Rectal smooth muscle tissue (tissue), 1 donor: ENCODE results near the gene SST.

Source experiments
- H3K27ac ChIP-seq: one replicate; pipeline ENCODE4 v1.7.0; 2013; ENCODE audit warnings: low read depth, low read length, inconsistent platforms
- H3K27me3 ChIP-seq: one replicate; pipeline ENCODE4 v1.7.0; 2013; ENCODE audit warnings: low read length; ENCODE audit not compliant: control insufficient read depth, insufficient read depth
- H3K36me3 ChIP-seq: one replicate; pipeline ENCODE4 v1.7.0; 2013; ENCODE audit warnings: low read length; ENCODE audit not compliant: control insufficient read depth, insufficient read depth
- H3K4me1 ChIP-seq: one replicate; pipeline ENCODE4 v1.7.0; 2013; ENCODE audit warnings: low read length; ENCODE audit not compliant: control insufficient read depth, insufficient read depth
- H3K4me3 ChIP-seq: one replicate; pipeline ENCODE4 v1.7.0; 2013; ENCODE audit warnings: low read length
- H3K9ac ChIP-seq: one replicate; pipeline ENCODE4 v1.7.0; 2013; ENCODE audit warnings: low read length

Gene SST

DNA sequence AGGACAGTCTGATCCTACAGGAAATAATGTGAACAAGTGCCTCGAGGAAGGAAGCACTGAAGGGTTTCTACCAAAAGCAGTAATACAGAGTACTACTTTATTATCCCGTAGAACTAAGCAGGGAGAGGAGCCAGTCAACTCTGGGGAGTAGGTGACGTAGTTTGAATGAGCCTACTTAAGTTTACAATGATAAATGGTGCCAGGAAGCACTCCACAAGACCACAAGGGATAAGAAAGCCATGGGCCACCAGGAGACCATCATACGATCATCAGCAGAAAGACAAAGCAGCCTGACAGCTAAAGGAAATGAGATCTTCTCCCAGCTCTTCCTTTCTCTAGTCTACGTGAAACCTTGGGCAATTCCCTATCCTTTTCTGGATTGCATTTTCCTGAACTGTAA, 27.3 kb downstream of the SST start:
- Histone ChIP-seq H3K4me3 (no peak overlapping the region), H3K27ac (no peak overlapping the region), H3K27me3 (no peaks in the 10 kb centered on the region), H3K36me3 (no peaks in the 10 kb centered on the region), H3K4me1 (no peaks in the 10 kb centered on the region), H3K9ac (no peak overlapping the region)

DNA sequence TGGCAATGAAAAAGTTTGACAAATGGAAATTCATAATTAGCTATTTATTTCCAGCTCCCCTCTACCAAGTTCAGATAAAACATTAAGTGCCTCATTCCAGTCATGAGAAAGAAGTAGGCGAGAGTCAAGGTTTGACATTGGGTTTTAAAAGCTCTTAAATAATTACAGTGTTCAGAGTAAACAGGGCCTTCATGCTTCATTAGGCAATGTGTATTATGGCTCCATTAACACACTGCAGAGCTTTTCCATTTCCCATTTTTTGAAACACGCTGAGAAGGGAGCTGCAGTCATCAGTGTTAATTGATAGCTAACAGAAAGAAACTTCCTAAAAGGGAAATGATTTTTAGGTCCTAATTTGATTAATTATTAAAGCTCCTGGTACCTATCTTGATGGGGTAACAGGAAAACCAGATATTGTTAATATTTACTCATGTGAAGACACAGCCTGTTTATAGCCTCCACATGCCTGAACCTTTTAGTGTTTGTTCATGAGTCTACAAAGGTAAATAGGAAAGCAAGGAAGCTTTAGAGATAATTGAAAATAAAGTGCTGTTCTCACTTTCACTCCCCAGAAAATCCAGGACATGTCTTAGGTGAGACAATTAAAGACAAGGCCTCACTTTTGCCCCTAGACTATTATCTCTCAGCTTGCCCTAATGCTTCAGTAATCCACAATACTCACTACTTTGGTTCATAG, 28.7 kb downstream of the SST start:
- no peaks in the 10 kb centered on the region for H3K27me3 ChIP-seq
- H3K9ac ChIP-seq = no peak overlapping the region
- H3K27ac ChIP-seq = no peak overlapping the region
- H3K4me1 ChIP-seq = no peaks in the 10 kb centered on the region
- no peaks in the 10 kb centered on the region for H3K36me3 ChIP-seq
- no peak overlapping the region for H3K4me3 ChIP-seq

DNA sequence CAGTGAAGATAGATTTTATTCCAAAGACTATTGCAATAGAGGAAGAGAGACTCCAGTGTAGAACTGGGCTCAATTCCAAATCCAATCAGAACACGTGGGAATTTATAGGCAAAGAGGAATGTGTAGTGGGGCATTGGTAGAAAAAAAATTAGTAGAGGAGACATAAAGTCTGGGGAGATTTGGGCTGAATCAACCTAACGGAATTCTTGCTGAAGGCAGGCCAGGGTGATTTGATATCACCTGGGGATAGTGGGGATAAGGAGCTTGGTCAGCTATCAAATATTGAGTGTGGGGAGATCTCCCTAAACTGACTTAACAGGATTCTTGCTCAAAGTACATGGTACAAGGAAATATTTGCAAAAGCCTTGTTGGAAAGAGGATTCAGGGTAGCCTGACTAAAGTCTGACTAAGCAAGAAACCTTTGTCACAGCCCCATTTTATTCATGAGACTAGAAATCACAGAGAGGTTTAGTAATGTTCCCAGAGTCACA, 29.6 kb downstream of the SST start:
- Histone ChIP-seq H3K27ac (no peak overlapping the region), H3K36me3 (no peaks in the 10 kb centered on the region), H3K27me3 (no peaks in the 10 kb centered on the region), H3K4me3 (no peak overlapping the region), H3K9ac (no peak overlapping the region), H3K4me1 (no peaks in the 10 kb centered on the region)

DNA sequence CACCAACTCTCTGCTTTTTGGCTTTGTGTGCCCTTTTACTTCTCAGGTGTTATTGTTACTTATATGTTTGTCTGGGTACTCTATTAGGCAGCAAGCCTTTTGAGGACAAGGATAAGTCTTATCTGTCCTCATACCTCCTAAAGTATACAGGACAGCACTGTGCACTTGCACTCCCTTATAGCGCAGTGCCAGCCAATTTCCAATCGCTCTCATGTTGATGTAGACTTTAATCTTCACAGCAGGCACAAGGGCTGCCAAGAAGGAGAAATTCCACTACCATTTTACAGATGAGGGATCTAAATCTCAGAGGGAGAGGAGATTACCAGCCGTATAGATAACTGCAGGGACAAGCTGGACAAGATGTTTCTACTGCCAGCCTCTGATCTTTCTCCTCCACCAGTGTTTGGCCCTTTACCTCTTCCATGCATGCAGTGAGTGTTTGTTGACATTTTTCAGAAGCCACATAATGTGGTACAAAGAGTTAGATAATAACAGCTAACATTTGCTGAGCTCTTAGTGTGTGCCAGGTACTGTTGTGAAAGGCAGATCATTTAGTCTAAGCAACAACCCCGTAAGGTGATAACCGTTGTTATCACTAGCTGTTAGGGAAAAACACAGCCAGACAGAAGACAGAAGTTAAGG, 30.1 kb downstream of the SST start:
- no peaks in the 10 kb centered on the region for H3K4me1 ChIP-seq
- H3K27me3 ChIP-seq = no peaks in the 10 kb centered on the region
- no peaks in the 10 kb centered on the region for H3K36me3 ChIP-seq
- no peak overlapping the region for H3K27ac ChIP-seq
- H3K4me3 ChIP-seq = no peak overlapping the region
- H3K9ac ChIP-seq = no peak overlapping the region

DNA sequence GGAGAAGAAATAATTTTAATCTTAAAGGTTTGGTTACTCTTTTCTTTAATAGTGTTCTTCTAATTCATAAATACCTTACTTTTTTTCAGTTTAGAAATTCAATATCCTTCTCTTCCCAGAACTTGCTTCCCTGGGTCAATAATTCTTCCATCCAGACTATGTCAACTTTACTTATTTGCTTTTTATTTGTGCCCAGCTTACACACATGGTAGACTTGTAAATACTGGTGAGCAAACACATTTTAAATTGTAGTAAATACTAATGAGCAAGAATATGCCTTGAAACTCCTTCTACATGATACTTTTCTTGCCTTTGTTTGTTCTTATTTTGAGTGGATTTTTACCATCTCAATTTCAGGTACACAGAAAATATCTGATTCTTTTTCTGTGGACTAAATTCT, 33.7 kb downstream of the SST start:
- H3K27ac ChIP-seq = no peak overlapping the region
- no peaks in the 10 kb centered on the region for H3K36me3 ChIP-seq
- no peak overlapping the region for H3K9ac ChIP-seq
- no peaks in the 10 kb centered on the region for H3K27me3 ChIP-seq
- no peak overlapping the region for H3K4me3 ChIP-seq
- H3K4me1 ChIP-seq = no peaks in the 10 kb centered on the region

DNA sequence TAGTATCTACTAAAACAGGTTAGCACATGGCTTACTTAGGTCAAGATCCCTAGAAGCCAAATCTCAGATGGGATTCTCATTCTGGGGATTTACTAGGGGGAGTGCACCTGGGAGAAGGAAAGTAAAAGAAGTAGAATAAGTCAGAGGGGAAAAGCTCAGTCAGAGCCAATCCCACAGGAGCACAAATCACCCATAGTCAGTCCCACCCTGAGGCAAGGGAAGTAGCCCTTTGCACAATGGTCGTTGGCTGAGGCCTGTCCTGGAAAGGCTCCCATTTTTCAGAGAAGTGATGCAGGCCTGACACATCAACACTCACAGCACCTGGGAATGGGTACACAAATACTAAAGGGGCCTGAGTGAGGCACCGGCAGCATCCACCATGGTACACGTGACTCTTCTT, 39.8 kb downstream of the SST start:
- Histone ChIP-seq H3K9ac (no peak overlapping the region), H3K36me3 (no peaks in the 10 kb centered on the region), H3K27ac (no peak overlapping the region), H3K27me3 (no peaks in the 10 kb centered on the region), H3K4me1 (no peaks in the 10 kb centered on the region), H3K4me3 (no peak overlapping the region)

DNA sequence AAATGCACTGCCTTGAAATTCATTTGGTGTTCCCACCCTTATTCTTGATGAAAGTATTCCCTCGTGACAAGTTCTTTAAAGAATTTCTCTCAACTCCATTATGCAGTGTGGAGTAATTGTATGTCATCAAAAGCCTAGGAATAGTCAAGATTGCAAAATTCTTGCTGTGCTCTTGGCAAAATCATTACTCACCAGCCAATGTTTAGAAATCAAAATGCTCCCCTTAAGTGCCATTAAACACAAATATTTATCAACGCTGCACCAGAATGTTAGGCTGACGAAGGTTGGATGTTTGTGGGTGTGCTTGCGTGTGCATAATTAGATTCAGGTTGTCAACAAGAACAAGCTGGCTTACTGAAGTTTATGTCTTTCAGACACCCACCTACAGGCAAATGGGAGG, 40.5 kb downstream of the SST start:
- Histone ChIP-seq H3K4me3 (no peak overlapping the region), H3K9ac (no peak overlapping the region), H3K4me1 (no peaks in the 10 kb centered on the region), H3K27me3 (no peaks in the 10 kb centered on the region), H3K27ac (no peak overlapping the region), H3K36me3 (no peaks in the 10 kb centered on the region)

DNA sequence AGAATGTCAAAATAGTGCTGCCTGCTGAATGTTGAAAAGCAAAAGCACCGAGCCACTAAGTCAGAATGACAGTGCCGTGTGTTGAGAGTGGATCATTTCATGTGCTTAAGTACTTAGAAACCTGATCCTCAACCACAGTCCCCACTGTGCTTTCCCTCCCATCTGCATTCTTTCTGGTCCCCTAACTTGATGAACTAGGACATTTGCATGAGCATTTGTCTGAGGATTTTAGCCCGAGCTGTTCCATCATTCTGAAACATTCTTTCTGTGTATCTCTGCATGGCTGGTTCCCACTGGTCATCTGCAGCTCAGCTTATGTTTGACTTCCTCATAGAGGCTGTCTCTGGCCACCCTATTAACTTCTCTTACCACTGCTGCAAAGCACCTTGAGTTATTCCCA, 42.0 kb downstream of the SST start:
- no peak overlapping the region for H3K27ac ChIP-seq
- no peaks in the 10 kb centered on the region for H3K36me3 ChIP-seq
- H3K9ac ChIP-seq = no peak overlapping the region
- H3K4me3 ChIP-seq = no peak overlapping the region
- H3K4me1 ChIP-seq = no peaks in the 10 kb centered on the region
- H3K27me3 ChIP-seq = no peaks in the 10 kb centered on the region

DNA sequence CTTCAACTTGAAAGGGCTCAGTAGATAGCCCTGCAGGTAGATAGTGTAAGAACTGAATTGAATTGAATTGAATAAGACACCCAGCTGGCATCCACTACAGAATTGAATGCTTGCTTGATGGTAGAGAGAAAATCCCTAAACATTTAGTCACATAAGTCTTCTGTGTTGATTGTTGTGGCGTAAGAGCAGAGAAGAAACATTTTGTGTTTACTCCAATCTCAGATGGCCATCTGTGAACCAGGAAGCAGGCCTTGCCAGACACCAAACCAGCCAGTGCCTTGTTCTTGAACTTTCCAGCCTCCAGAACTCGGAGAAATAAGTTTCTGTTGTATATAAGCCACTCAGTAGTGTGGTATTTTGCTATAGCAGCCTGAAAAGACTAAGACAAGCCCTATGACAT, 43.6 kb downstream of the SST start:
- no peak overlapping the region for H3K27ac ChIP-seq
- H3K27me3 ChIP-seq = no peaks in the 10 kb centered on the region
- H3K4me1 ChIP-seq = no peaks in the 10 kb centered on the region
- H3K9ac ChIP-seq = no peak overlapping the region
- H3K4me3 ChIP-seq = no peak overlapping the region
- H3K36me3 ChIP-seq = no peaks in the 10 kb centered on the region

DNA sequence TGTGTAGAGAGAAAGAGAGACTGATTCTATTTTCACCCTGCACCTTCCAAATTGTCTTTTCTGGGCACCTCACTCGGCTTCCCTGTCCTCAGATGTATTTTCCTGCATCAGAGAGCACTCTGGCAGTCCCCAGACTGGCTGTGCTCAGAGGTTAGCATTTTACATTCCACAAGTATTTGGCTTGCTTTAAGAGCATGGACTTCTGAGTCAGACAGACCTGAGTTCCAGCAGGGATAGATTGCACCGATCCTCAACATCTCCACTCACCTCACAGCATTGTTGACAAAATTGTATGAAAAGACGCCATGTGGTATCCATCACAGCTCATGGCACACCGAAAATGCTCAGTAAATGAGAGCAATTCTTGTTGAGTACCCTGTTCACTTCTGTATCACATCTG, 45.6 kb downstream of the SST start:
- Histone ChIP-seq H3K4me3 (no peak overlapping the region), H3K4me1 (no peaks in the 10 kb centered on the region), H3K36me3 (no peaks in the 10 kb centered on the region), H3K27ac (no peak overlapping the region), H3K9ac (no peak overlapping the region), H3K27me3 (no peaks in the 10 kb centered on the region)

DNA sequence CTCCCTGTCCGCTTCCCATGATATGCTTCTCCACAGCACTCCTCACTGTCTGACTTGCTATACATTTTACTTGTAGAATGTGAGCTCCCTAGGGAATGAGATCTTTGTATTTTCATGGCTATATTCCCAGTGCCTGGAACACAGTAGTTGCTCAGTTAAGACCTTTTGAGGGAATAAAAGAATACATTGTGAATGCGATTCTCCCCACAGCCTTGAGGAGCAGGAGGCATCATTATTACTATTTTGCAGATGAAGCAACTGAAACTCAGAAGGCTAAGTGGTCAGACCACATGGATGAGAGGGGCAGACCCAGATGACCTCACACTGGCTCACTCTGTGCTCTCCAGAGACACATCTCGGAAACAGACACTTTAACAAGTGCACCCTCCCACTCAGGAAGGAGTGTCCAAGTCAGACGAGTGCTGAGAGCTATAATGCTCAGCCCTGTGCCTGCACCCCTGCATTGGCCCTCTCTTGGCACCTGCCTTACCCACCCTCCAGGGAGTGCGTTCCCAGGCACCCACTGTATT, 46.8 kb downstream of the SST start:
- Histone ChIP-seq H3K27ac (no peak overlapping the region), H3K36me3 (no peaks in the 10 kb centered on the region), H3K9ac (no peak overlapping the region), H3K4me3 (no peak overlapping the region), H3K27me3 (no peaks in the 10 kb centered on the region), H3K4me1 (no peaks in the 10 kb centered on the region)

DNA sequence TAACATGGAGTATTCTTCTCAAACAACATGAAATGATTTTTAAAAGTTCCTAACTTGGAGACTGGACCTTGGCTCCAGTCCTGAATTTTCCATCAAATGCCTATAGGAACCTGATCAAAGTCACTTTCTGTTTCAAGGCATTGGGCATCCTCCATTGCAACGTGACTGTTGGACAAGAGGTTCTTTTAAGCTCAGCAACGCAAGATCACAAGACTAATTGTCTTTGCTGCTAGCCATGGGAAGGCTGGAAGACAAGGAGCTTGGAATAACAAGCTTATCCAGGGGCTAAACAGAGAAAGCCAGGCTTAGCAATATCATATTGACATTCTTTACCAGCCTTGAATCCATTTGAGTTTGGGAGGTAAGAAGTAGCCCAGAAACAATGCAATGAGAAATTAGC, 48.3 kb downstream of the SST start:
- H3K9ac ChIP-seq = no peak overlapping the region
- H3K4me1 ChIP-seq = no peaks in the 10 kb centered on the region
- H3K36me3 ChIP-seq = no peaks in the 10 kb centered on the region
- no peak overlapping the region for H3K27ac ChIP-seq
- no peak overlapping the region for H3K4me3 ChIP-seq
- no peaks in the 10 kb centered on the region for H3K27me3 ChIP-seq

DNA sequence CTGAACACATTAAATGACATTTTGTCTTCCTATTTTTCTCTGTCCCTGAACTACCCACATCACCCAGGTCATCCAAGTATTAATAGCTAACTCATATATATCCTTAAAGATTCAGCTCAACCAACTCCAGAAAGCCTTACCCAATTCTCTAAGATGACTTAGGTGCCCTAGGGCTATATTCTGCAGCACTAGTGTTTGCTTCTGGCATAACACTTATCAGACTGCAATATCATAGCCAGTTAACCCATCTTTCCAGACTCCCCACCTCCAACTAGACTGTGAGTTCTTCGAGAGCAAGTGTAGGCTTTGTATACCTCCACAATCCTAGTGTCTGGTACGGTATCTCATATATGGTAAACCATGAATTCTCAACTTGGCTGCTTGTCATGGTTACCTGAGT, 50.7 kb downstream of the SST start:
- Histone ChIP-seq H3K27ac (no peak overlapping the region), H3K27me3 (no peaks in the 10 kb centered on the region), H3K4me3 (no peak overlapping the region), H3K36me3 (no peaks in the 10 kb centered on the region), H3K9ac (no peak overlapping the region), H3K4me1 (no peaks in the 10 kb centered on the region)
